Erythroblast (primary cell): ENCODE results near the gene ITSN1.

Source experiments
- GATA1 ChIP-seq: IDR thresholded peaks from 2 replicates; pipeline ENCODE4 v1.6.1; 2011; ENCODE audit warnings: low read depth, mild to moderate bottlenecking, control low read depth, low read length, moderate library complexity
- POLR2A ChIP-seq: IDR thresholded peaks from 2 replicates; pipeline ENCODE4 v1.6.1; 2011; ENCODE audit warnings: mild to moderate bottlenecking, low read length

DNA sequence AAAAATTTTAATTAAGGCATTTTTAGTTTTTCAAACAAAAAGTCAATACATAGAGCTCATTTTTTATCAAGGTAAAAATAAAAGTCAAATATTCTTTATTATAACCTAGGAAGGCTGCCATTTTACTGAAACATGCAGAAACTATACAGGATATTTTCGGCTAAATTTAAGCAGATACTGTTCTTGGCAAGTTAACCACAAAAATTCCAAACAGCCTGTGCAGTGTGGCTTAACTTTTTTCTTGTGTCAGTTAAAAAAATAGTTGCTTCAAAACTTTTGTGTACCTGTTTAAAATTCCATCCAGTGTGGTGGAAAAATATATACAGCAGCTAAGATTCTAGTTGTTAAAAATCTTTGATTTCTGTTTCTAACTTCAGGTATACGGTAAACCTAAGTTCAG lies 138.3 kb downstream of the ITSN1 start:
- TF ChIP-seq POLR2A, result no peak
- TF ChIP-seq GATA1, result no peak
